Natural killer cell (primary cell): ENCODE results near the gene SF3A2. TPM values are rescaled to one million over a fixed set of nuclear protein-coding genes. Genes with fewer than 3 reads are reported as not detected.

ENCODE experiments used
- ATAC-seq, 3 donors: fragments of 150-1000 bp in 2 of 3; fragments of 200-7000 bp in 1 of 3; cut with Tn5 transposase; 1 replicate in 1 of 3; 2 replicates in 2 of 3; pipeline ENCODE4 v1.10.0; 2021; ENCODE audit warnings: mild to moderate bottlenecking in 2 of 3, moderate library complexity in 2 of 3
- DNase-seq, 2 donors: peaks; one replicate each; pipeline versions ENCODE4 v3.0.0 to v3.0.0-alpha.2; 2013 to 2021; ENCODE audit warnings: mixed read lengths in 1 of 2
- H3K27ac ChIP-seq: one replicate; pipeline ENCODE4 v1.5.1; 2013; ENCODE audit warnings: mild to moderate bottlenecking, low read length
- H3K27me3 ChIP-seq: one replicate; pipeline ENCODE4 v1.6.1; 2013; ENCODE audit warnings: low read length; ENCODE audit not compliant: control insufficient read depth, insufficient read depth
- H3K36me3 ChIP-seq: one replicate; pipeline ENCODE4 v1.6.1; 2013; ENCODE audit warnings: low read length; ENCODE audit not compliant: control insufficient read depth, insufficient read depth
- H3K4me1 ChIP-seq: one replicate; pipeline ENCODE4 v1.6.1; 2013; ENCODE audit warnings: low read length; ENCODE audit not compliant: control insufficient read depth, insufficient read depth
- H3K4me3 ChIP-seq: one replicate; pipeline ENCODE4 v1.5.1; 2013; ENCODE audit warnings: low read length
- H3K9me3 ChIP-seq: one replicate; pipeline ENCODE4 v1.6.1; 2013; ENCODE audit warnings: low read length; ENCODE audit not compliant: control insufficient read depth, insufficient read depth
- H3K27ac Mint-ChIP-seq, 2 donors: one replicate each; pipeline ENCODE4 v1.8.0; 2022; ENCODE audit warnings: mild to moderate bottlenecking in 2 of 2, mixed read lengths in 2 of 2, moderate library complexity in 1 of 2
- H3K27me3 Mint-ChIP-seq, 2 donors: one replicate each; pipeline ENCODE4 v1.8.0; 2022; ENCODE audit warnings: low read depth in 2 of 2, mixed read lengths in 2 of 2
- H3K36me3 Mint-ChIP-seq: one replicate; pipeline ENCODE4 v1.8.0; 2022; ENCODE audit warnings: mixed read lengths
- H3K4me1 Mint-ChIP-seq, 2 donors: one replicate each; pipeline ENCODE4 v1.8.0; 2022; ENCODE audit warnings: mixed read lengths in 2 of 2
- H3K4me3 Mint-ChIP-seq: one replicate; pipeline ENCODE4 v1.8.0; 2022; ENCODE audit warnings: mild to moderate bottlenecking, moderate library complexity, mixed read lengths
- H3K9me3 Mint-ChIP-seq, 2 donors: one replicate each; pipeline ENCODE4 v1.8.0; 2022; ENCODE audit warnings: mixed read lengths in 2 of 2
- CTCF ChIP-seq: fragments of 200-600 bp; IDR thresholded peaks from one replicate; pipeline ENCODE4 v1.8.0; 2022; ENCODE audit warnings: antibody characterized with exemption
- WGBS: methylation state at CpG from one replicate; pipeline ENCODE4 v1.1.7; 2013; ENCODE audit warnings: missing lambda C conversion rate; ENCODE audit not compliant: insufficient coverage; 5-methylcytosine and 5-hydroxymethylcytosine counted together
- intact Hi-C: fragments of 100-400 bp; cut with micrococcal nuclease; formaldehyde crosslinking; loops from one replicate; pipeline ENCODE4 v1.14.2; 2022
- total RNA-seq, 4 donors: library from RNA; stranded (reverse); fragments of 120-200 nt in 1 of 4; gene quantifications; one replicate each; pipeline versions ENCODE4 v1.2.3 to v1.2.4, GENCODE V29; 2013 to 2022

Gene SF3A2
- total RNA-seq, 3 donors from 2014 or later (not counting 1 experiment from before 2014, with no cell fraction given) = 143 to 165 (median 147) TPM

DNA sequence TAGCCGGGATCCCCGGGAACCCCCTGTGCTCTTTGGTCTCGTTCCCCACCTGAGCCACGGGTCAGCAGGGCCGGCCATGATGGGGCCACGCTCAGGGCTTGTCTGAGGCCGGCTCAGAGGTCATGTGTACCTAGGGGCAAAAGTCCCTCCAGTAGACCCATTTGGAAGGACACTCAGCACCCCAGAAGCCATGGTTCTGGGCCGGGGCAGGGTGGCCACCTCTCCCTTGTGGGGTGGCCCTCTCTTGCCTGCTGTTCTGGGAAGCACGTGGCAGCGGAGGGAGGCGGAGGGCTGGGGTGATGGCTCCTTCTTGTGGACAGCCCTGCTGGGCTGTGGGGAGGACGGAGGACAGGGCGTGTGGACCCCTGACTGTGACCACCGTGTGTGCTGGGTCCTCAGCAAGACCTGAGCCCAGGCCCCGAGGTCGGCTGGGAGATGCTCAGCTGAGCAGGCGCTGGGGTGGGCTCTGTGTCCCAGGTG lies 51.8 kb downstream of the SF3A2 start:
- WGBS = 83% methylated on average over 17 of the region's 17 CpGs
- H3K4me1 ChIP-seq = peaks cover 42% of the 10 kb centered on the region
- no peaks in the 10 kb centered on the region for H3K9me3 Mint-ChIP-seq
- H3K27me3 Mint-ChIP-seq = no peaks in the 10 kb centered on the region
- no peak for TF ChIP-seq CTCF
- H3K27me3 ChIP-seq = no peaks in the 10 kb centered on the region
- intact Hi-C loops = no loop called here
- no peaks in the 10 kb centered on the region for H3K9me3 ChIP-seq
- H3K4me3 ChIP-seq = no peak overlapping the region
- DNase-seq (no peak), ATAC-seq (no peak)
- H3K4me1 Mint-ChIP-seq = peaks cover 22 to 47% of the 10 kb centered on the region in 2 donors
- no peaks in the 10 kb centered on the region for H3K36me3 ChIP-seq
- peak overlapping the region; percentile 94 for H3K4me3 Mint-ChIP-seq
- peak overlapping the region; percentile 68 for H3K27ac ChIP-seq
- no peaks in the 10 kb centered on the region for H3K36me3 Mint-ChIP-seq
- peak overlapping the region; percentile 88 to 98 for H3K27ac Mint-ChIP-seq

DNA sequence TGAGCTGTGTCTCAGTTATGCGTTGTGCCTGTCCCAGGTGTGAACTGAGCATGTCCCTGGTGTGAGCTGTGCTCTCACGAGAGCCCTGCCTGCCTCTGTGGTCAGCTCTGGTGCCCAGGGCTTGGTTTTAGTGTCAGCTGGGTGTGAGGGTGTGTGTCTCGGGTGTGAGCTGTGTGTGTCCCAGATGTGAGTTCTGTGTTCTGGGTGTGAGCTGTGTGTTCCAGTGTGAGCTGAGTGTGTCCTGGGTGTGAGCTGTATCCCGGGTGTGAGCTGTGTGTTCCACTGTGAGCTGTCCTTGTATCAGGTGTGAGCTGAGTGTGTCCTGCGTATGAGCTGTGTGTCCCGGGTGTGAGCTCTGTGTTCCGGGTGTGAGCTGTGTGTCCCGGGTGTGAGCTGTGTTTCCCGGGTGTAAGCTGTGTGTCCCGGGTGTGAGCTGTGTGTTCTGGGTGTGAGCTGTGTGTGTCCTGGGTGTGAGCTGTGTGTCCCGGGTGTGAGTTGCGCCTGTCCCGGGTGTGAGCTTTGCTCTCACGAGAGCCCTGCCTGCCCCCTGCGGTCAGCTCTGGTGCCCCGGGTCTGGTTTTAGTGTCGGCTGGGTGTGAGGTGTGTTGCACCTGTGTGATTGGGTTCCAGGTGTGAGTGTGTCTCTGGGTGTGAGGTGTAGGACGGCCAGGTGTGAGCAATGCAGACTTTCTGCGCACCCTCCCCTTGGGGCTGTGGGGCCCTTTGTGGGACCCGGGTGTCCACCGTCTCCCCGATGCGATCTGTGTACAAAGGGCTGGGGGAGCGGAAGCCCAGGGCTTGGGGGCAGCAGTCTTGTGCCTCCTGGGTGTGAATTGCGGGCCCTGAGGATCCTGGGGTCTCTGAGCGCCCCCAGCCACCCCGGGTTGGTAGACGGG lies 52.4 kb downstream of the SF3A2 start:
- peak in 1 of 2 donors; percentile 40 for DNase-seq
- peak overlapping the region; percentile 68 for H3K27ac ChIP-seq
- Mint-ChIP-seq H3K4me3 (peak overlapping the region; percentile 94), H3K27ac (peak overlapping the region; percentile 88 to 98), H3K36me3 (no peaks in the 10 kb centered on the region), H3K9me3 (no peaks in the 10 kb centered on the region), H3K4me1 (peaks cover 27 to 51% of the 10 kb centered on the region in 2 donors), H3K27me3 (no peaks in the 10 kb centered on the region)
- peak overlapping the region; percentile 47 for H3K4me3 ChIP-seq
- H3K4me1 ChIP-seq = peaks cover 49% of the 10 kb centered on the region
- peaks cover 3% of the 10 kb centered on the region for H3K36me3 ChIP-seq
- H3K9me3 ChIP-seq = no peaks in the 10 kb centered on the region
- ATAC-seq = peak; percentile 15 to 33 (median 25)
- intact Hi-C loops = no loop called here
- 15% methylated on average over 28 of the region's 28 CpGs for WGBS
- no peak for TF ChIP-seq CTCF
- H3K27me3 ChIP-seq = no peaks in the 10 kb centered on the region

GRCh38 chr19:2289714-2290435 lies 53.3 kb downstream of the SF3A2 start:
- TF ChIP-seq CTCF = no peak
- Mint-ChIP-seq H3K4me3 (peak overlapping the region; percentile 94), H3K27ac (peak overlapping the region; percentile 88 to 98), H3K36me3 (no peaks in the 10 kb centered on the region), H3K9me3 (no peaks in the 10 kb centered on the region), H3K27me3 (no peaks in the 10 kb centered on the region), H3K4me1 (peaks cover 29 to 54% of the 10 kb centered on the region in 2 donors)
- peaks cover 4% of the 10 kb centered on the region for H3K36me3 ChIP-seq
- peaks cover 57% of the 10 kb centered on the region for H3K4me1 ChIP-seq
- peak overlapping the region; percentile 68 for H3K27ac ChIP-seq
- H3K4me3 ChIP-seq = peak overlapping the region; percentile 47
- H3K9me3 ChIP-seq = no peaks in the 10 kb centered on the region
- DNase-seq (peak; percentile 55 to 77), ATAC-seq (peak; percentile 62 to 76 (median 68))
- H3K27me3 ChIP-seq = no peaks in the 10 kb centered on the region
- intact Hi-C loops = no loop called here
- under 1% methylated on average over 73 of the region's 74 CpGs for WGBS
